GM12874 (cell line): ENCODE data around the gene PM20D1.

Experiments used
- CTCF ChIP-seq: IDR thresholded peaks from 2 replicates; pipeline ENCODE4 v1.5.1; 2011; ENCODE audit warnings: low read depth, mild to moderate bottlenecking, control low read depth, low read length, moderate library complexity; ENCODE audit not compliant: insufficient read depth

The PM20D1 gene

GRCh38 chr1:205811660-205812059 lies 38.3 kb downstream of the PM20D1 start:
- no peak for TF ChIP-seq CTCF

- TF ChIP-seq CTCF, result 0 out of 2 replicates have a peak, but pooled peaks have one; percentile 6
Observed at GRCh38 chr1:205810448-205811157, 39.3 kb downstream of the PM20D1 start.

GRCh38 chr1:205809942-205810345 lies 40.0 kb downstream of the PM20D1 start:
- no peak for TF ChIP-seq CTCF

GRCh38 chr1:205809469-205809868 lies 40.5 kb downstream of the PM20D1 start:
- no peak for TF ChIP-seq CTCF

GRCh38 chr1:205805082-205805711 lies 44.7 kb downstream of the PM20D1 start:
- no peak for TF ChIP-seq CTCF

- no peak for TF ChIP-seq CTCF
Observed at GRCh38 chr1:205804605-205805004, 45.3 kb downstream of the PM20D1 start.

GRCh38 chr1:205803986-205804385 lies 45.9 kb downstream of the PM20D1 start:
- no peak for TF ChIP-seq CTCF
